ENCODE data around the gene EXD3.
"Not testable (repeated sequence)": the region's sequence is repeated elsewhere in the genome, so short reads cannot be mapped to it uniquely, and the experiment has no call there.

Gene EXD3

GRCh38 chr9:137354845-137355760, 67.9 kb downstream of the EXD3 start:
- no peak for DNase-seq

GRCh38 chr9:137354153-137354844, 68.7 kb downstream of the EXD3 start:
- DNase-seq = no peak

GRCh38 chr9:137353223-137354152, 69.5 kb downstream of the EXD3 start:
- no peak for DNase-seq

GRCh38 chr9:137352511-137353222, 70.3 kb downstream of the EXD3 start:
- DNase-seq = no peak

- no peak for DNase-seq
Observed at GRCh38 chr9:137351781-137352501, 71.0 kb downstream of the EXD3 start.

GRCh38 chr9:137350696-137351584, 72.0 kb downstream of the EXD3 start:
- DNase-seq = no peak

- DNase-seq = no peak
Observed at GRCh38 chr9:137349471-137350033, 73.4 kb downstream of the EXD3 start.

- no peak for DNase-seq
Observed at GRCh38 chr9:137348769-137349470, 74.0 kb downstream of the EXD3 start.

- DNase-seq = no peak
Observed at GRCh38 chr9:137347928-137348327, 75.0 kb downstream of the EXD3 start.

- DNase-seq = no peak
Observed at GRCh38 chr9:137342482-137342881, 80.5 kb downstream of the EXD3 start.

GRCh38 chr9:137341227-137341626, 81.7 kb downstream of the EXD3 start:
- no peak for DNase-seq

- not testable (repeated sequence) for DNase-seq
Observed at GRCh38 chr9:137339908-137340462, 83.0 kb downstream of the EXD3 start.

- no peak for DNase-seq
Observed at GRCh38 chr9:137339045-137339907, 83.7 kb downstream of the EXD3 start.

GRCh38 chr9:137336735-137337134, 86.2 kb downstream of the EXD3 start:
- DNase-seq = no peak

GRCh38 chr9:137333016-137333671, 89.8 kb downstream of the EXD3 start:
- DNase-seq = no peak

GRCh38 chr9:137331929-137332328, 91.0 kb downstream of the EXD3 start:
- DNase-seq = no peak

- no peak for DNase-seq
Observed at GRCh38 chr9:137330689-137331088, 92.3 kb downstream of the EXD3 start.

GRCh38 chr9:137329590-137329989, 93.4 kb downstream of the EXD3 start:
- DNase-seq = not testable (repeated sequence)

All from NCI-H1436 (cell line).